ENCODE data around the gene PPP1CC. TPM values are rescaled to one million over a fixed set of nuclear protein-coding genes. Genes with fewer than 3 reads are reported as not detected.

The PPP1CC gene
- total and polyA plus RNA-seq, 2 donors (not counting 3 experiments of a cell fraction or from before 2014, with no cell fraction given) = 67.1 to 139 TPM

GRCh38 chr12:110684312-110684836, 58.3 kb downstream of the PPP1CC start:
- TF ChIP-seq FOS (IDR thresholded peaks at IDR 0.05; ENCODE audit: borderline replicate concordance, insufficient read depth, low read length) (no peak), GATA2 (IDR thresholded peaks at IDR 0.05; ENCODE audit: insufficient read depth, insufficient read length, low read depth, low read length) (no peak), POLR2AphosphoS5 (IDR thresholded peaks at IDR 0.05; ENCODE audit: insufficient read depth, low read depth, low read length) (no peak), MYC (IDR thresholded peaks at IDR 0.05; ENCODE audit: low read depth, low read length) (no peak), EZH2 (IDR thresholded peaks at IDR 0.05; ENCODE audit: borderline replicate concordance, low read depth, low read length, severe bottlenecking) (no peak), MAX (IDR thresholded peaks at IDR 0.05; ENCODE audit: insufficient read depth, insufficient read length) (no peak), POLR2A (IDR thresholded peaks at IDR 0.05; ENCODE audit: low read depth, low read length) (no peak), JUN (IDR thresholded peaks at IDR 0.05; ENCODE audit: borderline replicate concordance, insufficient read depth, insufficient read length, low read depth) (no peak)
- TF ChIP-seq, protein P1, sequence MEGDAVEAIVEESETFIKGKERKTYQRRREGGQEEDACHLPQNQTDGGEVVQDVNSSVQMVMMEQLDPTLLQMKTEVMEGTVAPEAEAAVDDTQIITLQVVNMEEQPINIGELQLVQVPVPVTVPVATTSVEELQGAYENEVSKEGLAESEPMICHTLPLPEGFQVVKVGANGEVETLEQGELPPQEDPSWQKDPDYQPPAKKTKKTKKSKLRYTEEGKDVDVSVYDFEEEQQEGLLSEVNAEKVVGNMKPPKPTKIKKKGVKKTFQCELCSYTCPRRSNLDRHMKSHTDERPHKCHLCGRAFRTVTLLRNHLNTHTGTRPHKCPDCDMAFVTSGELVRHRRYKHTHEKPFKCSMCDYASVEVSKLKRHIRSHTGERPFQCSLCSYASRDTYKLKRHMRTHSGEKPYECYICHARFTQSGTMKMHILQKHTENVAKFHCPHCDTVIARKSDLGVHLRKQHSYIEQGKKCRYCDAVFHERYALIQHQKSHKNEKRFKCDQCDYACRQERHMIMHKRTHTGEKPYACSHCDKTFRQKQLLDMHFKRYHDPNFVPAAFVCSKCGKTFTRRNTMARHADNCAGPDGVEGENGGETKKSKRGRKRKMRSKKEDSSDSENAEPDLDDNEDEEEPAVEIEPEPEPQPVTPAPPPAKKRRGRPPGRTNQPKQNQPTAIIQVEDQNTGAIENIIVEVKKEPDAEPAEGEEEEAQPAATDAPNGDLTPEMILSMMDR (IDR thresholded peaks at IDR 0.05; ENCODE audit: extremely low read depth in 1 of 2, insufficient read depth in 1 of 2, low read depth in 1 of 2, low read length in 2 of 2) = no peak
- no peak overlapping the region for H3K4me2 ChIP-seq (ENCODE audit: insufficient read depth, low read length)
- no peaks in the 10 kb centered on the region for H3K9me3 ChIP-seq (replicated peaks; ENCODE audit: control insufficient read depth, insufficient read depth, low read length)
- H3K36me3 ChIP-seq (ENCODE audit: control insufficient read depth in 2 of 2, extremely low read depth in 1 of 2, insufficient read depth in 2 of 2, low read length in 2 of 2) = no peaks in the 10 kb centered on the region
- FAIRE-seq (no peak), DNase-seq (ENCODE audit: low read depth, low spot score) (no peak)
- H2AFZ ChIP-seq (ENCODE audit: low read depth, low read length) = no peak overlapping the region
- H4K20me1 ChIP-seq (replicated peaks; ENCODE audit: control insufficient read depth, extremely low read depth, insufficient read depth, low read length) = no peaks in the 10 kb centered on the region
- BruUV-seq (replicated peaks) = no TSS peak
- peaks cover 0 to 3% of the 10 kb centered on the region in 2 experiments for H3K27me3 ChIP-seq (ENCODE audit: control insufficient read depth in 2 of 2, insufficient read depth in 2 of 2, low read length in 2 of 2)
- POLR2A ChIA-PET = no interaction called here
- no peaks in the 10 kb centered on the region for H3K79me2 ChIP-seq (ENCODE audit: control insufficient read depth, insufficient read depth, low read length)
- no peak overlapping the region for H3K9ac ChIP-seq (replicated peaks; ENCODE audit: extremely low read depth, insufficient read depth, low read length)
- H3K4me1 ChIP-seq (ENCODE audit: control insufficient read depth, extremely low read depth, insufficient read depth, low read length) = peaks cover 8% of the 10 kb centered on the region
- intact Hi-C loops (cut with micrococcal nuclease) = no loop called here
- no peak overlapping the region for H3K27ac ChIP-seq (ENCODE audit: insufficient read depth, low read depth, low read length)
- no peaks in the 10 kb centered on the region for H3K9me1 ChIP-seq (replicated peaks; ENCODE audit: control insufficient read depth, extremely low read depth, insufficient read depth, low read length)
- CTCF ChIA-PET = no interaction called here
- H3K4me3 ChIP-seq (replicated peaks in 1 of 3; ENCODE audit: insufficient read depth in 1 of 3, low read depth in 1 of 3, low read length in 3 of 3) = no peak overlapping the region
- dilution Hi-C loops (cut with MboI; ENCODE audit: extremely low pct_ligation_motif_present, low sequenced_read_pairs) = no loop called here

All from endothelial cell of umbilical vein (primary cell).